ENCODE results near the gene CDS2. TPM values are rescaled to one million over a fixed set of nuclear protein-coding genes. Genes with fewer than 3 reads are reported as not detected.

The CDS2 gene
- total RNA-seq, 1 experiment from 2014 or later = 49.1 TPM

GRCh38 chr20:5095931-5096330 lies 30.9 kb upstream of the CDS2 start:
- CTCF ChIA-PET = no interaction called here
- Mint-ChIP-seq H3K27me3 (ENCODE audit: low read depth) (no peaks in the 10 kb centered on the region), H3K27ac (no peak overlapping the region), H3K36me3 (peaks cover 33% of the 10 kb centered on the region), H3K9me3 (no peaks in the 10 kb centered on the region), H3K4me1 (no peaks in the 10 kb centered on the region), H3K4me3 (no peak overlapping the region)
- no peak for DNase-seq (ENCODE audit: low spot score)
- no peak for TF ChIP-seq GABPB1 (CRISPR knock-in tag; IDR thresholded peaks at IDR 0.05)
- no peak for TF ChIP-seq STAT6 (CRISPR knock-in tag; conservative IDR thresholded peaks at IDR 0.05; ENCODE audit: low read depth)
- no peak for TF ChIP-seq ZNF232 (CRISPR knock-in tag; IDR thresholded peaks at IDR 0.05)
- TF ChIP-seq AFF4 (CRISPR knock-in tag; IDR thresholded peaks at IDR 0.05; ENCODE audit: borderline replicate concordance) = no peak
- TF ChIP-seq ERG (CRISPR knock-in tag; IDR thresholded peaks at IDR 0.05) = no peak
- no peak for TF ChIP-seq GTF2I (CRISPR knock-in tag; conservative IDR thresholded peaks at IDR 0.05)
- no peak for TF ChIP-seq ZNF416 (CRISPR knock-in tag; IDR thresholded peaks at IDR 0.05)
- TF ChIP-seq CREB1 (CRISPR knock-in tag; IDR thresholded peaks at IDR 0.05) = no peak
- TF ChIP-seq ATF2 (CRISPR knock-in tag; IDR thresholded peaks at IDR 0.05; ENCODE audit: borderline replicate concordance, low read depth) = no peak
- no peak for TF ChIP-seq ZNF263 (CRISPR knock-in tag; IDR thresholded peaks at IDR 0.05; ENCODE audit: low read depth)
- no peak for TF ChIP-seq E2F1 (CRISPR knock-in tag; IDR thresholded peaks at IDR 0.05)
- TF ChIP-seq MAX (CRISPR knock-in tag; IDR thresholded peaks at IDR 0.05) = no peak
- no peak for ATAC-seq
- POLR2A ChIA-PET = no interaction called here

- Mint-ChIP-seq H3K9me3 (no peaks in the 10 kb centered on the region), H3K27me3 (ENCODE audit: low read depth) (no peaks in the 10 kb centered on the region), H3K4me1 (no peaks in the 10 kb centered on the region), H3K36me3 (peaks cover 33% of the 10 kb centered on the region), H3K27ac (no peak overlapping the region), H3K4me3 (no peak overlapping the region)
- no peak for ATAC-seq
- DNase-seq (ENCODE audit: low spot score) = no peak
- ChIA-PET POLR2A (no interaction called here), CTCF (no interaction called here)
- TF ChIP-seq SP1 (CRISPR knock-in tag; conservative IDR thresholded peaks at IDR 0.05) (no peak), ZNF425 (CRISPR knock-in tag; conservative IDR thresholded peaks at IDR 0.05) (no peak), CREB1 (CRISPR knock-in tag; IDR thresholded peaks at IDR 0.05) (no peak), ZNF396 (CRISPR knock-in tag; IDR thresholded peaks at IDR 0.05; ENCODE audit: borderline replicate concordance) (no peak)
Measured at GRCh38 chr20:5096463-5096862, 30.3 kb upstream of the CDS2 start.
